RWPE1 (cell line): ENCODE measurements around the gene ARHGEF28.

Experiments used
- CTCF ChIA-PET: fragments of 350-600 bp; sonication (Branson Sonifier 250); formaldehyde crosslinking; extraction: SDS; loops from one replicate; lab custom pipeline; 2021; lab: Yijun Ruan, JAX
- POLR2A ChIA-PET: fragments of 400-600 bp; formaldehyde crosslinking; extraction: SDS; loops from one replicate; lab custom pipeline; 2020; ENCODE audit warnings: antibody characterized with exemption; ENCODE audit not compliant: low non-redundant PET; lab: Yijun Ruan, JAX
- DNase-seq: peaks from one replicate; pipeline ENCODE4 v3.0.0; 2012; ENCODE audit warnings: low spot score
- H3K27ac ChIP-seq: fragments of 450-650 bp; 2 replicates; pipeline ENCODE4 v1.5.1; 2017
- CTCF ChIP-seq: fragments of 450-650 bp; conservative IDR thresholded peaks from 2 replicates; pipeline ENCODE4 v1.5.1; 2017; ENCODE audit warnings: low read depth, mild to moderate bottlenecking

Gene ARHGEF28

GRCh38 chr5:73617510-73618279, 8.3 kb upstream of the ARHGEF28 start:
- no peak overlapping the region for H3K27ac ChIP-seq
- ChIA-PET POLR2A (interaction anchor here (0.5 kb wide), 1 partner anchor 11 kb away, joined by 3 read pairs; no protein-coding TSS in a partner anchor), CTCF (interaction anchor here (0.6 kb wide), 1 partner anchor 21 kb away, joined by 3 read pairs; no protein-coding TSS in a partner anchor)
- no peak for TF ChIP-seq CTCF
- DNase-seq: no peak

- POLR2A ChIA-PET: no interaction called here
- TF ChIP-seq CTCF: no peak
- CTCF ChIA-PET: interaction anchor here (0.6 to 1.3 kb wide), 4 partner anchors 11 to 1021 kb away, joined by 3 to 6 read pairs (median 3); partner anchors contain the start of gene ENC1
Observed at GRCh38 chr5:73619606-73620333, 6.2 kb upstream of the ARHGEF28 start.

GRCh38 chr5:73620334-73620687, 5.7 kb upstream of the ARHGEF28 start:
- no peak for DNase-seq
- no peak overlapping the region for H3K27ac ChIP-seq
- CTCF ChIA-PET: no interaction called here
- POLR2A ChIA-PET: no interaction called here
- TF ChIP-seq CTCF: no peak

More at GRCh38 chr5:73619606-73620333, 6.2 kb upstream of the ARHGEF28 start:
- DNase-seq: no peak
- no peak overlapping the region for H3K27ac ChIP-seq

GRCh38 chr5:73623060-73623459, 2.9 kb upstream of the ARHGEF28 start:
- ChIA-PET POLR2A (no interaction called here), CTCF (interaction anchor here (0.6 to 0.7 kb wide), 2 partner anchors 9 to 119 kb away, joined by 3 to 4 read pairs; no protein-coding TSS in a partner anchor)
- no peak overlapping the region for H3K27ac ChIP-seq
- no peak for TF ChIP-seq CTCF
- DNase-seq: no peak

- ChIA-PET POLR2A (no interaction called here), CTCF (interaction anchor here (0.9 to 1.4 kb wide), 3 partner anchors 9 to 27 kb away, joined by 3 to 5 read pairs (median 4); no protein-coding TSS in a partner anchor)
- no peak overlapping the region for H3K27ac ChIP-seq
- TF ChIP-seq CTCF: no peak
- no peak for DNase-seq
Observed at GRCh38 chr5:73623901-73624404, 2.0 kb upstream of the ARHGEF28 start.

- TF ChIP-seq CTCF: no peak
- no peak for DNase-seq
- ChIA-PET POLR2A (interaction anchor here (0.6 kb wide), 1 partner anchor 190 kb away, joined by 4 read pairs; no protein-coding TSS in a partner anchor), CTCF (interaction anchor here (0.6 to 1.4 kb wide), 6 partner anchors 10 to 465 kb away, joined by 3 to 4 read pairs (median 3); no protein-coding TSS in a partner anchor)
- H3K27ac ChIP-seq: peak overlapping the region; percentile 90
Observed at GRCh38 chr5:73624888-73625287, 1.1 kb upstream of the ARHGEF28 start.
